A673 (cell line): Measurements from ENCODE around the gene TMEM125. TPM values are rescaled to one million over a fixed set of nuclear protein-coding genes. Genes with fewer than 3 reads are reported as not detected.

Experiments used
- BruUV-seq: library from RNA; stranded (reverse); fragments of 400-500 nt; replicated peaks from 2 replicates; lab custom pipeline; 2021; lab: Mats Ljungman, UMichigan
- CTCF ChIA-PET: fragments of 300-600 bp; sonication (Branson Sonifier 250); formaldehyde crosslinking; loops from one replicate; lab custom pipeline; 2022; ENCODE audit warnings: antibody characterized with exemption; lab: Charles Lee
- POLR2A ChIA-PET: fragments of 300-600 bp; sonication (Branson Sonifier 250); formaldehyde crosslinking; loops from one replicate; lab custom pipeline; 2022; ENCODE audit warnings: antibody characterized with exemption; ENCODE audit not compliant: low non-redundant PET; lab: Charles Lee
- DNase-seq: peaks from one replicate; pipeline ENCODE4 v3.0.0-alpha.2; 2015; ENCODE audit warnings: low spot score
- H3K27ac ChIP-seq: fragments of 200-600 bp; sonication (generic); 2 replicates; pipeline ENCODE4 v1.5.1; 2016; ENCODE audit warnings: mixed run types, low read depth, mild to moderate bottlenecking, mixed read lengths, antibody characterized with exemption, low read length; ENCODE audit not compliant: poor library complexity, severe bottlenecking
- H3K27me3 ChIP-seq: fragments of 200-600 bp; sonication (generic); replicated peaks from 2 replicates; pipeline ENCODE4 v1.6.1; 2017; ENCODE audit warnings: mixed run types, low read depth, mild to moderate bottlenecking, mixed read lengths, antibody characterized with exemption, low read length; ENCODE audit not compliant: insufficient read depth, poor library complexity
- H3K36me3 ChIP-seq: fragments of 200-600 bp; sonication (generic); 2 replicates; pipeline ENCODE4 v1.6.1; 2016; ENCODE audit warnings: mixed run types, mild to moderate bottlenecking, mixed read lengths, antibody characterized with exemption, low read length; ENCODE audit not compliant: insufficient read depth, poor library complexity, severe bottlenecking
- H3K4me1 ChIP-seq: fragments of 200-600 bp; sonication (generic); 2 replicates; pipeline ENCODE4 v1.6.1; 2017; ENCODE audit warnings: mixed run types, mild to moderate bottlenecking, mixed read lengths, antibody characterized with exemption, low read length; ENCODE audit not compliant: insufficient read depth, poor library complexity, severe bottlenecking
- H3K4me3 ChIP-seq: fragments of 200-600 bp; sonication (generic); 2 replicates; pipeline ENCODE4 v1.5.1; 2016; ENCODE audit warnings: low read depth, mixed run types, mild to moderate bottlenecking, mixed read lengths, low read length; ENCODE audit not compliant: poor library complexity, severe bottlenecking
- H3K9me3 ChIP-seq: fragments of 200-600 bp; sonication (generic); 2 replicates; pipeline ENCODE4 v1.6.1; 2016; ENCODE audit warnings: mixed run types, low read depth, mild to moderate bottlenecking, mixed read lengths, antibody characterized with exemption, low read length; ENCODE audit not compliant: poor library complexity, severe bottlenecking
- CTCF ChIP-seq: fragments of 300-800, 200-600 bp; sonication (generic); conservative IDR thresholded peaks from 2 replicates; pipeline ENCODE4 v1.5.1; 2017; ENCODE audit warnings: low read depth, mild to moderate bottlenecking, antibody characterized with exemption, low read length, moderate library complexity, mixed read lengths
- EZH2 ChIP-seq: fragments of 200-600 bp; sonication (generic); IDR thresholded peaks from 2 replicates; pipeline ENCODE4 v1.6.1; 2017; ENCODE audit warnings: borderline replicate concordance, low read depth, mild to moderate bottlenecking, mixed read lengths, antibody characterized with exemption, low read length; ENCODE audit not compliant: poor library complexity, severe bottlenecking
- intact Hi-C: fragments of 100-400 bp; cut with micrococcal nuclease; formaldehyde crosslinking; loops from one replicate; pipeline ENCODE4 v1.10.0; 2022; ENCODE audit not compliant: unreplicated experiment
- total RNA-seq: library from RNA; stranded (reverse); gene quantifications from 2 replicates; pipeline ENCODE4 v1.2.3, GENCODE V29; 2021

The TMEM125 gene
- total RNA-seq, 1 experiment from 2014 or later = not detected

GRCh38 chr1:43229826-43230780 lies 39.7 kb upstream of the TMEM125 start:
- CTCF ChIA-PET = no interaction called here
- Histone ChIP-seq H3K9me3 (no peaks in the 10 kb centered on the region), H3K4me1 (no peaks in the 10 kb centered on the region), H3K36me3 (no peaks in the 10 kb centered on the region), H3K27ac (no peak overlapping the region), H3K27me3 (no peaks in the 10 kb centered on the region), H3K4me3 (no peak overlapping the region)
- no TSS peak for BruUV-seq
- intact Hi-C loops = loop anchor here (5.0 to 10.0 kb wide), 3 partner anchors 295 to 535 kb away; no protein-coding TSS in a partner anchor
- TF ChIP-seq EZH2 (no peak), CTCF (no peak)
- POLR2A ChIA-PET = no interaction called here
- DNase-seq = no peak

- intact Hi-C loops = no loop called here
- DNase-seq = no peak
- Histone ChIP-seq H3K27me3 (no peaks in the 10 kb centered on the region), H3K9me3 (no peaks in the 10 kb centered on the region), H3K27ac (no peak overlapping the region), H3K36me3 (no peaks in the 10 kb centered on the region), H3K4me3 (no peak overlapping the region), H3K4me1 (no peaks in the 10 kb centered on the region)
- TF ChIP-seq EZH2 = no peak
- TF ChIP-seq CTCF = no peak
- CTCF ChIA-PET = no interaction called here
- BruUV-seq = no TSS peak
- POLR2A ChIA-PET = no interaction called here
Observed at GRCh38 chr1:43232074-43232473, 37.7 kb upstream of the TMEM125 start.

GRCh38 chr1:43232482-43232881 lies 37.3 kb upstream of the TMEM125 start:
- BruUV-seq = no TSS peak
- POLR2A ChIA-PET = no interaction called here
- no peak for TF ChIP-seq CTCF
- TF ChIP-seq EZH2 = no peak

More at GRCh38 chr1:43232482-43232881, 37.3 kb upstream of the TMEM125 start:
- Histone ChIP-seq H3K27ac (no peak overlapping the region), H3K4me1 (no peaks in the 10 kb centered on the region), H3K36me3 (no peaks in the 10 kb centered on the region), H3K4me3 (no peak overlapping the region), H3K27me3 (no peaks in the 10 kb centered on the region), H3K9me3 (no peaks in the 10 kb centered on the region)
- intact Hi-C loops = no loop called here
- CTCF ChIA-PET = no interaction called here
- DNase-seq = no peak
